GM21737 (cell line): ENCODE data around the gene ABHD2.
"Not testable (repeated sequence)": the region's sequence is repeated elsewhere in the genome, so short reads cannot be mapped to it uniquely, and the experiment has no call there.

ENCODE experiments used
- ATAC-seq: cut with Tn5 transposase; IDR thresholded peaks from one replicate; pipeline ENCODE4 v1.9.1; 2021; ENCODE audit warnings: mild to moderate bottlenecking, moderate library complexity; ENCODE audit not compliant: unreplicated experiment

ABHD2 gene

DNA sequence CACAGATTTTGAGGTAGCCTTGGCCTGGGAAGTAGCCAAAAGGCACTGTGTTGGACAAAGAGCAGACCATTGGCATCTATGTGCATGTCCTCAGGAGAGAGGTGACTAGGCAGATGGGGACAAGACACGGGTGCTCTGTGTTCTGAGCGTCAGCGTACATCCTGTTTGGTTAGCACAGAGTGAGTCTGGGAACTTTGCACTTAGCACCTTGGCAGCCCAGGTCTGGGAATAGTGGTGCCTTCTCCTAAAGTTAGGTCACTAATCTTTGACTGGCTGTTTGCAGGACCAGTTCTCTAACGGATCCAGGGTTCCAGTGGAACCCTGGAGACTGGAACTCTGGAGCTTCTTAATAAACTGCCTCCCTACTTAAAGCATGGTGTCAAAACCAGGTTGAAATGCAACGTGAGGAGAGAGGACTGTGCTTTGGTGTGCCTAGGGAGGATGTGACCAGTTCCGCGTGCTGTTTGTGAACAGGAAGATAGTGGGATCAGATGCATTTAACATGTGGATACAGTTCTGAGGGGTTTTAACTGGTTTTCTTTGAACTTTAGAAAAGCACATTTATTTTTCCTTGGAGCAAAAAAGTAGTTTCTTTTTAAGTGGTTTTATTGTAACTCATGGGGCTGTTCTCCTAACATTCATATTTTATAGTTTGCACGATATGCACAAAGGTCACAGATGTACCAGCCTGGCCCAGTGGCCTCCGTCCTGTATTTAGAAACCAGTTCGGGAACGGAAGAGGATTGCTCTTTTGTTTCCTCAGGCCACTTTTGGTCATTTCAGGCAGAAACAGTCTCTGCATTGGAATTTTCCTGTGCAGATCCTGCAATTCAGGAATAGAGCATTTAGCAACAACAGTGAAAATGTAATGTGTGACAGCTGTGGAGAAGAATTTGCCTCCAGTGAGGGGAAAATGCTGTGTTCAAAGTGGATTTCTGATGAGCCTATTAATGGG lies 48.8 kb downstream of the ABHD2 start:
- no peak for ATAC-seq

GRCh38 chr15:89137926-89138325 lies 49.7 kb downstream of the ABHD2 start:
- ATAC-seq, result no peak

- no peak for ATAC-seq
Observed at GRCh38 chr15:89138999-89139612, 50.9 kb downstream of the ABHD2 start.

- no peak for ATAC-seq
Observed at GRCh38 chr15:89139613-89140499, 51.6 kb downstream of the ABHD2 start.

- no peak for ATAC-seq
Observed at GRCh38 chr15:89140595-89140994, 52.3 kb downstream of the ABHD2 start.

- ATAC-seq, result not testable (repeated sequence)
Observed at GRCh38 chr15:89141159-89141558, 52.9 kb downstream of the ABHD2 start.

- no peak for ATAC-seq
Observed at GRCh38 chr15:89141885-89142284, 53.6 kb downstream of the ABHD2 start.

- ATAC-seq, result no peak
Observed at GRCh38 chr15:89142423-89142822, 54.2 kb downstream of the ABHD2 start.

DNA sequence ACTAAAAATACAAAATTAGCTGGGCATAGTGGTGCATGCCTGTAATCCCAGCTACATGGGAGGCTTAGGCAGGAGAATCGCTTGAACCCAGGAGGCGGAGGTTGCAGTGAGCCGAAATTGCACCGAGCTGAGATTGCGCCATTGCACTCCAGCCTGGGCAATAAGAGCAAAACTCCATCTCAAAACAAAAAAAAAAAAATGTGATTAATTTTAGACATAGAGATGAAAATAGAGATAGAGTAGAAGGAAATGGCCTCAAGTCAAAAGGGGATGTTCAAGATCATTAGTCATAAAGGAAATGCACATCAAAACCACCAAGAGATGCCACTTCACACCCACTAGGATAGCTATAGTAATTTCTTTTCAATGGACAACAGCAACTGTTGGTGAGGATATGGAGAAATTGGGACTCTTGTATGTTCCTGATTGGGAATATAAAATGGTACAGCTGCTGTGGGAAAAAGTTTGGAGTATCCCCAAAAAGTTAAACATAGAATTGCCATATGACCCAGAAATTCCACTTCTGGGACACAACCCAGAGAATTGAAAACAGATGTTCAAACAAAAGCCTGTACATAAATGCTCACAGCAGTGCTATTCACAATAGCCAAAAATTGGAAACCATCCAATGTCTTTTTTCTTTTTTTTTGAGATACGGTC lies 55.4 kb downstream of the ABHD2 start:
- ATAC-seq, result no peak

GRCh38 chr15:89144491-89144890 lies 56.2 kb downstream of the ABHD2 start:
- ATAC-seq, result no peak

DNA sequence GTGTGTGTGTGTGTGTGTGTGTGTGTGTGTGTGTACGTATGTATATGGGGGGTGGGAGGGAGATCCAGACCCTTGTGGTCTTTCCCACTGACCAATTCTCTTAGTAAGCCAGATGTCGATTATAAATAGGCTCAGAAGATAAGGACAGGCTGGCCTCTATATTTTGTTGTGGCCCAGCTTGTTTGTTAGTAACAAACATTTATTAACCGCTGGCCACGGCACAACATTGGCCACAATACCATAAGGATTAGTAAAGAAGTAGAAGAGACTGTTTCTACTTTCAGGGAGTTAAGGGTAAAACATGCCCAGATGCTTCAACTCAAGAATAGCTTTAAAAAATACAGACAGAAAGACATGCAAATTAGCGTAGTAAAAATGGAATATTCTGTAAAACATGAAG lies 58.1 kb downstream of the ABHD2 start:
- no peak for ATAC-seq

- no peak for ATAC-seq
Observed at GRCh38 chr15:89148126-89148525, 59.9 kb downstream of the ABHD2 start.

GRCh38 chr15:89149501-89150101 lies 61.3 kb downstream of the ABHD2 start:
- ATAC-seq, result no peak

DNA sequence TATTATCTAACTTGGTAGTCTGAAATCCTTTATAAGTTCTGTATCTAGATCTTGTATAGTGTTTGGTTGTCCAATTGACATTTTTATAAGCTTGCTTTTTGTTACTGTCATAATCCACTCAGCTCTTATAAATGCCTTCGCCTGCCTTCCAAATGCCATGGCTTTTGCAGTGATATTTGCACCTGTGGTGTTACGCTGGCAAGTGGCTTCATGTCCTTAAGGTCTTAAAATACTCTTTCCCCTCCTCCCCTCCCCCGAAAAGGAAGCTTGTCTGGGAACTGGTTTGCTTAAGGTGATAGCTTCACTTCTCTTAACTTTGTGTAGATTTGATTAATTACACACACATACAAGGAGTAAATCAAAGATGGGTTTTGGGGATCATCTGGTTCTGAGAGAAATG lies 62.0 kb downstream of the ABHD2 start:
- ATAC-seq, result no peak

DNA sequence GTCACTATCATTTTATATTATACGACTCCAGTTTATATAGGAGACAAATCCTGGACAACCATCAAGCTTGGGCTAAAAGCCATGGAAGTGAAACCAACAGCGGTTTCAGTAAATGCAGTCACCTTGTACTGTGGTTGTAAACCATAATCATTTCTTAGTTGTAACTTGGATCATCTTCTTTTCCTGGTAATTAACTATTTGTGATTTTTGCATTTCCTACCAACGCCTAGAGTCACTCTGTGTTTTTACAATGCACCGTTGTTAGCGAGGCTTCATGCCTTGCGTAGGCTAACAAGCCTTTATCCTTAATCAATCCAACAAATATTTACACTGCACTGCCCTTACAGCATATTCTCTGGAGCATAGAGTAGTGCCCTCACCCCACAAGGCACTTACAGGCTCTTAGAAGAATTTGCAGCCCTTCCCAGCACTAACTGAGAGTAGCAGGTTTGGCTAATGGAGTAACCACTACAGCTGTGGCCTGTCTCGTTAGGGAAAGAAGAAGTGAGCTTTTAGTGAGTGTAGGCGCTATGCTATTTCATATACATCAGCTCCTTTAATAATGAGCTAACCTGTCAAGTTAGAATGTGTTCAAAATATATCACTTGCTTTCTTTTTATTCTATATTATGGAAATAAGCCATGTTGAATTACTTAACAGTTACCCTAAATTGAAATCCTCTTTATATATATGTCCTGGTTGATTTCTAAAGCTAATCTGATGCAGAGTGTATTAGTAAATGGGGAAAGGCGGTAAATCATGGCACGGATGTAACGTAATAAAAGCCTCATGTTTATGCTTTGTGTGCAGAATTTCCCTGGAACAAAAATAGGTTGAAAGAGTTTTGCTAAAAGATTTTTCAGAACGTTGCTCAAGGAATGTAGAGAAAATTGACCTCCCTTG lies 62.8 kb downstream of the ABHD2 start:
- no peak for ATAC-seq

DNA sequence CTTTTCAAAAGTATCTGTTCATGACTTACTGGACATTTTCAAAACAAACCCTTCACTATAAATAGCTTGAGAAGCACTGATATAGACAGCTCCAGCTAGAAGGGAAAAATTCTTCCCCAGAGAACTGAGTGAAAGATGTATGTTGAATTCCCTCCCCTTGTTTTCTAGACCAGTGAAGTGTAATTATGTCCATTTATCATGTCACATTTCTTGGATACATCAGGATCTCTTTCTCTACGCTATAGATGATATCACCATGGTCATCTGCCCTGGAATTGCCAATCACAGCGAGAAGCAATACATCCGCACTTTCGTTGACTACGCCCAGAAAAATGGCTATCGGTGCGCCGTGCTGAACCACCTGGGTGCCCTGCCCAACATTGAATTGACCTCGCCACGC lies 66.9 kb downstream of the ABHD2 start:
- no peak for ATAC-seq

DNA sequence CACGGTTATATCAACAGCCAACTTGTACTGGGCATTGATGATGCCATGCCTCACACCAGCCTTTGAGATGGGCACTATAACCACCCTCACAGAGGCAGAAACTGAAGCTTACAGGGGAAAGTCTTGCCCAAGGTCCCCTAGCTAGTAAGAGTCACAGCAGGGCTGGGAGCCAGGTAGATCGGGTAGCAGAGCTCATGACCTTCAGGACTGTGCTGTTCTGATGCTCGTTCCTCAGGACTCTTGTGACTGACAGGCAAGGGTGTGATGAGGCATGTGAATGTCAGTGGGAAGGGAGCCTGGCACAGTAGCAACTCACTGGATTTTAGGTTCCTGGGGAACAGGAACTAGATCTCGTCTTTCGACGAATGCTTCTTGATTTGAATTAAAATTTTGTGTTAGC lies 67.4 kb downstream of the ABHD2 start:
- ATAC-seq, result no peak

- no peak for ATAC-seq
Observed at GRCh38 chr15:89157061-89157460, 68.8 kb downstream of the ABHD2 start.

- ATAC-seq, result no peak
Observed at GRCh38 chr15:89157918-89158564, 69.8 kb downstream of the ABHD2 start.
